ENCODE results near the gene PDK2.

PDK2 gene

GRCh38 chr17:50094753-50095619 lies at the start of gene PDK2:
Gene PDK2 (plus strand): TSS chr17:50095351. CDS start chr17:50095436, 85 bp downstream.
- peak; percentile 91 to 93 for DNase-seq (ENCODE audit: low read depth in 2 of 2)

- DNase-seq (ENCODE audit: low read depth in 2 of 2): no peak
Observed at GRCh38 chr17:50046179-50046578, 49.0 kb upstream of the PDK2 start.

GRCh38 chr17:50046667-50047066 lies 48.5 kb upstream of the PDK2 start:
- no peak for DNase-seq (ENCODE audit: low read depth in 2 of 2)

- no peak for DNase-seq (ENCODE audit: low read depth in 2 of 2)
Observed at GRCh38 chr17:50047083-50047482, 48.1 kb upstream of the PDK2 start.

DNA sequence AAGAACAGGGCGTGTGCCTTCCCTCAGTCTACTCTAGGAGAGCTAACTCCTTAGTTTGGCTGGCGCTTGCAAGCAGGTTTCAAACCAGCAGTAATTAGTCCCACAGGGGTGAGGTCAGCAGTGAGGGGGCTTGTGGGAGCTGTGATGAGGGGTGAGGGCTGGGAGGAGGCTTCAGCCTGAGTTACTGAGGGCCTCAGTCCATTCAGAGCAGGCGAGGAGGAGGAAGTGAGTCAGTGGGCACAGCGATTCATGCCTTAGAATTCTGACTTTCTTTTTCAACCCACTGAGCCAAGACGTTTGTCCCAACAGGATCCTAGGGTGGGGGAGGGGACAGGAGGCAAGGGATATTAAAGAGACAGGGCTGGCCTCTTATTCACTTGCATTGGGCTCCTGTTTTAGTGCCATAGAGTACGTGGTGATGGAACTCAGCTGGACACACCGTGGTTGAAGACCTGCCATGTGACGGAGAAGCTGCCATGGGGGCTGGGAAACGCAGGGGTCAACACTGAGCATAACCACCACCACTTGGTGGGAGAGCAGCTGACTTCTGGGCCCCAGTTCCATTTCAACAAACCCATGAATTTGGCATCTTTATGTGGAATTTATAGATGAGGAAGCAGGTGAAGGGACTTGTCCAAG lies 47.5 kb upstream of the PDK2 start:
- DNase-seq (ENCODE audit: low read depth in 2 of 2): peak in 1 of 2 experiments; percentile 28

DNA sequence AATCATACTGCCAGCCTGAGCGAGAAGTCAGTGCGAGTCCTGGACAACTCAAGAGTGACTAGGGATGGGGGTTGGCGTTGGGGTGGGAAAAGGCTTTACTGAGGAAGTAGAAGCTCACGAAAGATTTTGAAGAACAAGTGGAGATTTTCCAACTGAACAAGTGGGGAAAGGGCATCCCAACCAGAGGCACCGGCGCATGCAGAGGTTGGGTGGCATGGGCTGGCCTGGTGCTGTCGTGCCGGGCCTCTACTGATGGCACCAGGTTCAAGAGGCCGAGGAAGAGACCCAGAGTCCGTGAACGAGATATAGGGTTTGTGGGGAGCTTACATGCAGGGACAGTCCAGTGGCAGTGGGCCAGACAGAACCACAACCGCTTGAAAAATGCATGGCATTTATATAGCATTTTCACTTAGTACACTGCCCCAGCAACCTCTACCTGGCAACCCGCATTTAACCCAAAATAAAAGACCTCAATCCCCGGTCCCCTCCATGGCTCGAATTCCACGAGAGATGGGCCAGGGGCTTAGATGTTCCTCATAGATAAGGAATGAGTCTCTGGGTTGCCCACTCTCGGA lies 46.9 kb upstream of the PDK2 start:
- no peak for DNase-seq (ENCODE audit: low read depth in 2 of 2)

DNA sequence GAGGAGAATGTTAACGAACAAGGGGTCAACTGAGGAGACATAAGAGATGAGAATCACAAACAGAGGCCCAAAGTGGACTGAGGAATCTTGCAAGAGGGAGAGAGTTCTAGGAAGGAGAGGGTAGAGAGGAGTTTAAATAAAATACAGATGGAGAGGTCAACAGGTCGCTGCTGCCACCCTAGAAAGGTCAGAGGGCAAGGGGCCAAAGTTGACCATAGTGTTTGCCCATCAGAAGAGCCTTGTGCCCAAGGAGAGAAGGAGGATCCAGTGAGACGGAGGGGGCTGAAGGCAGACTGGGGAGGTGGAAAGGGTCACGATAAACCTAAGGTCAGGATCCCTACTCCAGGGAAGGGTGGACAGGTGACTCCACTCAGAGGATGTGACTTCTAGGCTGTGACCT lies 46.2 kb upstream of the PDK2 start:
- no peak for DNase-seq (ENCODE audit: low read depth in 2 of 2)

DNA sequence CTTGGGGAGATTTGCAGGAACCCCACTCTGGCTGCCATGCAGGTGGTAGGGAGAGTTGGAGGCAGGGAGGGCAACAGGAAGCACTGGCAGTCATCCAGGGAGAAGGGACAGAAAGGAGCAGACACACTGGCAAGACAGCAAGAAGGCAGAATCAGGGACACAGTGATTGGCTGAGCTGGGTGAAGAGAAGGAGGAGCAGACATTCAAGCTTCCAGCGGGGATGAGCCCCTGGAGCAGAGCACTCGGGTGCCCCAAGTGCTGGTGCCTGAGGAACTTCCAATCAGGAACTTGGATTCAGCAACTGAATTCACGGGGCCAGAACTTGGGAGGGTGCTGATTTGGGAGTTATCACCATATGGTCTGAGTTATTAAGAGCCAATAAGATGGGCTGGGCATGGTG lies 45.5 kb upstream of the PDK2 start:
- DNase-seq (ENCODE audit: low read depth in 2 of 2): no peak

DNA sequence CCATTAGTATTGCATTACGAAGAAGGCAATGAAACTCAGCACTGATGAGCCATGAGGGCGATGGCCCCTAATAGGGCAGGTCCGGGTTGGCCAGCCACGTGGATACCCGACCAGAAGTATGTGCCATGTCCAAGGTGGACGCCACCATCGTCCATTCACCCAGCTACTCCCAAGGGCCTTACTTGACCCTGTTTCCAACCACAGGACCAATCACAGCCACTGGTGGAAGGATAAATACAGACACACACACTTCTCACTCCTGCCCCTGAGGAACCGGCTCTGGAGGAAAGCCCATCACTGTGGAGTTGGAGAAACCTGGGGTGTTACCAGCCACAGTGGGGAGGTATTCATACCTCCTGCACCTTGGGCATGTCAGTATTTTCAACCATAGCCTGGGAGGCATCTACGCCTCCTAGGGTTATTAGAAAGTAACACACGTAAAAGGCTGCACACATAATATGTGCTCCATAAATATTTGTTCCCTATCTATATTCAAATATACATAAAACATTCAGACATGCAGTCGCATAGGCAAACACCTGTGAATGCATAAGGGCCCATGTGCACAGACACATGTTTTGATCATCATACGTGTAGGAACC lies 44.6 kb upstream of the PDK2 start:
- no peak for DNase-seq (ENCODE audit: low read depth in 2 of 2)

- peak; percentile 49 to 82 for DNase-seq (ENCODE audit: low read depth in 2 of 2)
Observed at GRCh38 chr17:50051082-50051576, 44.0 kb upstream of the PDK2 start.

GRCh38 chr17:50051606-50052005 lies 43.5 kb upstream of the PDK2 start:
- DNase-seq (ENCODE audit: low read depth in 2 of 2): no peak

DNA sequence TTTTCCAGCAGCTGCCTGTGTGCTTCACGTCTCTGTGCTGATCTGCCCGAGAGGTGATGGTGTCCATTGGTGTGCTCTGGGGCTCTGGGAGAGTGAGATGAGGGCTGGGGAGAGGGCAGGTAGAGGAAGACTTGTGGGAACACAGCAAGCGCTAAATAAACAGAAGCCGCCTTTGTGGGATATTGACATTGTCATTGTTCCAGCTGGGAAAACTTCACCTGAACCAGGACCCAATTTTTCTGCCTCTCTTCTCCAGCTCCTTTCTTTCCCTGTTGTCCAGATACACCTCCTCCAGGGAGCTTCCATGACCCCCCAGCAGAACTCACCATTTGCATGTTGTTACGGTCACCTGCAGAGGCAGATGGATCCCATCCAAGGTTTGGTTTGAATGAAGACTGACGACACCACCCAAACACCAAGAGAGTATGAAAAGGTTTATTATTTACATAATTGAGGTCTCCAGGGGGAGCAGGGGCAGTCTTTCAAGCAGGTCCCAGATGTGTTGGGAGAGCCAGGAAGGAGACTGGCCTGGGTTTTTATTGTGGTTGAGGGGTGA lies 42.8 kb upstream of the PDK2 start:
- no peak for DNase-seq (ENCODE audit: low read depth in 2 of 2)

- no peak for DNase-seq (ENCODE audit: low read depth in 2 of 2)
Observed at GRCh38 chr17:50052822-50053653, 42.1 kb upstream of the PDK2 start.

GRCh38 chr17:50053654-50053960 lies 41.5 kb upstream of the PDK2 start:
- DNase-seq (ENCODE audit: low read depth in 2 of 2): no peak

GRCh38 chr17:50055055-50055425 lies 40.1 kb upstream of the PDK2 start:
- no peak for DNase-seq (ENCODE audit: low read depth in 2 of 2)

GRCh38 chr17:50055426-50056216 lies 39.5 kb upstream of the PDK2 start, which contains the start of gene ITGA3:
Gene ITGA3 (plus strand): TSS chr17:50056110. CDS start chr17:50056440, 330 bp downstream.
- DNase-seq (ENCODE audit: low read depth in 2 of 2): peak; percentile 31 to 61

GRCh38 chr17:50056217-50056960 lies 38.8 kb upstream of the PDK2 start:
- DNase-seq (ENCODE audit: low read depth in 2 of 2): peak; percentile 34 to 65

GRCh38 chr17:50056961-50057330 lies 38.2 kb upstream of the PDK2 start:
- no peak for DNase-seq (ENCODE audit: low read depth in 2 of 2)

- DNase-seq (ENCODE audit: low read depth in 2 of 2): no peak
Observed at GRCh38 chr17:50057521-50057991, 37.6 kb upstream of the PDK2 start.

All from stimulated activated CD4-positive, alpha-beta T cell treated with anti-CD3 and anti-CD28 coated beads, Interleukin-12 subunit alpha, Interleukin-12 subunit beta, amount 100 ng/mL, for 24 hours (primary cell).